Neural progenitor cell (in vitro differentiated cells): Measurements from ENCODE around the gene C22orf23. TPM values are rescaled to one million over a fixed set of nuclear protein-coding genes. Genes with fewer than 3 reads are reported as not detected.

Experiments used
- DNase-seq: peaks from one replicate; pipeline ENCODE4 v3.0.0-alpha.2; 2016; ENCODE audit warnings: low spot score
- H2AFZ ChIP-seq: fragments of 200-600 bp; sonication (generic); replicated peaks from 2 replicates; pipeline ENCODE4 v1.6.1; 2016; ENCODE audit warnings: antibody characterized with exemption
- H3F3A ChIP-seq: fragments of 200-600 bp; sonication (generic); 2 replicates; pipeline ENCODE4 v1.6.1; 2016; ENCODE audit warnings: antibody characterized with exemption, low read depth
- H3K27ac ChIP-seq: fragments of 200-600 bp; sonication (generic); 2 replicates; pipeline ENCODE4 v1.5.1; 2016; ENCODE audit warnings: mild to moderate bottlenecking
- H3K27me3 ChIP-seq: fragments of 200-600 bp; sonication (generic); 2 replicates; pipeline ENCODE4 v1.6.1; 2016; ENCODE audit warnings: mild to moderate bottlenecking, moderate library complexity
- H3K36me3 ChIP-seq: fragments of 200-600 bp; sonication (generic); 2 replicates; pipeline ENCODE4 v1.5.1; 2016
- H3K4me1 ChIP-seq: fragments of 200-600 bp; sonication (generic); 2 replicates; pipeline ENCODE4 v1.6.1; 2016; ENCODE audit warnings: mixed run types
- H3K4me2 ChIP-seq: fragments of 200-600 bp; sonication (generic); 2 replicates; pipeline ENCODE4 v1.6.1; 2016
- H3K4me3 ChIP-seq: fragments of 200-600 bp; sonication (generic); 2 replicates; pipeline ENCODE4 v1.5.1; 2016
- H3K79me2 ChIP-seq: fragments of 200-600 bp; sonication (generic); 2 replicates; pipeline ENCODE4 v1.6.1; 2016; ENCODE audit warnings: low read depth
- H3K9ac ChIP-seq: fragments of 200-600 bp; sonication (generic); 2 replicates; pipeline ENCODE4 v1.6.1; 2016
- H3K9me3 ChIP-seq: fragments of 200-600 bp; sonication (generic); 2 replicates; pipeline ENCODE4 v1.5.1; 2016; ENCODE audit warnings: low read depth
- H4K20me1 ChIP-seq: fragments of 200-600 bp; sonication (generic); 2 replicates; pipeline ENCODE4 v1.6.1; 2016; ENCODE audit warnings: low read depth
- H3K27ac Mint-ChIP-seq: 3 replicates; pipeline ENCODE4 v1.8.0; 2021; ENCODE audit warnings: mixed read lengths
- H3K27me3 Mint-ChIP-seq: 2 replicates; pipeline ENCODE4 v1.8.0; 2022; ENCODE audit warnings: low read depth, mild to moderate bottlenecking, inconsistent platforms, moderate library complexity, mixed read lengths; ENCODE audit not compliant: insufficient read depth
- H3K36me3 Mint-ChIP-seq: 3 replicates; pipeline ENCODE4 v1.8.0; 2021; ENCODE audit warnings: mixed read lengths
- H3K4me1 Mint-ChIP-seq: 3 replicates; pipeline ENCODE4 v1.8.0; 2021; ENCODE audit warnings: mixed read lengths
- H3K4me3 Mint-ChIP-seq: 3 replicates; pipeline ENCODE4 v1.8.0; 2021; ENCODE audit warnings: mild to moderate bottlenecking, moderate library complexity, mixed read lengths
- H3K9me3 Mint-ChIP-seq: 3 replicates; pipeline ENCODE4 v1.8.0; 2020; ENCODE audit warnings: mixed read lengths
- EZH2 ChIP-seq: fragments of 200-600 bp; sonication (generic); IDR thresholded peaks from 2 replicates; pipeline ENCODE4 v1.6.1; 2017; ENCODE audit warnings: antibody characterized with exemption, mild to moderate bottlenecking, moderate library complexity
- EZH2phosphoT487 ChIP-seq: fragments of 200-600 bp; sonication (generic); IDR thresholded peaks from 2 replicates; pipeline ENCODE4 v1.6.1; 2017; ENCODE audit warnings: antibody characterized with exemption
- total RNA-seq: library from RNA; depleted of rRNA; stranded (reverse); fragments of >200 nt; gene quantifications from 2 replicates; pipeline ENCODE4 v1.2.3, GENCODE V29; 2015; ENCODE audit warnings: low replicate concordance
- TF ChIP-seq, protein P1 (sequence below): fragments of 200-600 bp; sonication (generic); IDR thresholded peaks from 2 replicates; pipeline ENCODE4 v1.5.1; 2017; ENCODE audit warnings: antibody characterized with exemption, mild to moderate bottlenecking

C22orf23 gene
- total RNA-seq, 1 donor from 2014 or later, result 0.26 TPM

DNA sequence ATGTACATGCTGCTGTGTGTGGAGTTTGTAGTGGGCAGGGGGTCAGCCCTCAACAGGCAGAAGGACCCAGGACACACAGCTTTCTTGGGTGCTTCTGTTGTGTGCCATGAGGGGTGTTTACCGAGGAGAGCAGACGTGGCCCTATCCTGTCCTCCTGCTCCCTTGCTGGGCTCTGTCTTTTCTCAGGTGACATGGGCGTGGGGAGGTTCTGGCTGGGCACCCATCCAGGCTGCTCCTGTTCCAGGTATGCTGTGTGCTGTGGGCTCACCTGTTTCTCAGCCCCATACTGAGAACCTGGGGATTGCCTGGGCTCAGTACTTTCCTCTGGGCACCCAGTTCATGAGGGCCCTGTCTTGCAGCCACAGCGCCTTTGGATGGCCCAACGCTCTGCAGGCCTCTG is 24.0 kb downstream of the C22orf23 start:
- no peak for DNase-seq
- no peak overlapping the region for H3K27ac Mint-ChIP-seq
- no peak overlapping the region for H3K4me3 Mint-ChIP-seq
- TF ChIP-seq, protein P1, sequence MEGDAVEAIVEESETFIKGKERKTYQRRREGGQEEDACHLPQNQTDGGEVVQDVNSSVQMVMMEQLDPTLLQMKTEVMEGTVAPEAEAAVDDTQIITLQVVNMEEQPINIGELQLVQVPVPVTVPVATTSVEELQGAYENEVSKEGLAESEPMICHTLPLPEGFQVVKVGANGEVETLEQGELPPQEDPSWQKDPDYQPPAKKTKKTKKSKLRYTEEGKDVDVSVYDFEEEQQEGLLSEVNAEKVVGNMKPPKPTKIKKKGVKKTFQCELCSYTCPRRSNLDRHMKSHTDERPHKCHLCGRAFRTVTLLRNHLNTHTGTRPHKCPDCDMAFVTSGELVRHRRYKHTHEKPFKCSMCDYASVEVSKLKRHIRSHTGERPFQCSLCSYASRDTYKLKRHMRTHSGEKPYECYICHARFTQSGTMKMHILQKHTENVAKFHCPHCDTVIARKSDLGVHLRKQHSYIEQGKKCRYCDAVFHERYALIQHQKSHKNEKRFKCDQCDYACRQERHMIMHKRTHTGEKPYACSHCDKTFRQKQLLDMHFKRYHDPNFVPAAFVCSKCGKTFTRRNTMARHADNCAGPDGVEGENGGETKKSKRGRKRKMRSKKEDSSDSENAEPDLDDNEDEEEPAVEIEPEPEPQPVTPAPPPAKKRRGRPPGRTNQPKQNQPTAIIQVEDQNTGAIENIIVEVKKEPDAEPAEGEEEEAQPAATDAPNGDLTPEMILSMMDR, result no peak
- no peak for TF ChIP-seq EZH2
- no peaks in the 10 kb centered on the region for H3K4me1 ChIP-seq
- H3F3A ChIP-seq, result no peaks in the 10 kb centered on the region
- H3K79me2 ChIP-seq, result no peaks in the 10 kb centered on the region
- H3K36me3 ChIP-seq, result no peaks in the 10 kb centered on the region
- H3K9me3 Mint-ChIP-seq, result no peaks in the 10 kb centered on the region
- H4K20me1 ChIP-seq, result peaks cover 8% of the 10 kb centered on the region
- peaks cover 12% of the 10 kb centered on the region for H3K4me1 Mint-ChIP-seq
- no peaks in the 10 kb centered on the region for H3K27me3 ChIP-seq
- no peak overlapping the region for H3K4me3 ChIP-seq
- no peak overlapping the region for H3K4me2 ChIP-seq
- no peak overlapping the region for H3K9ac ChIP-seq
- H3K36me3 Mint-ChIP-seq, result peaks cover 9% of the 10 kb centered on the region
- H3K9me3 ChIP-seq, result no peaks in the 10 kb centered on the region
- H2AFZ ChIP-seq, result no peak overlapping the region
- peaks cover 6% of the 10 kb centered on the region for H3K27me3 Mint-ChIP-seq
- no peak overlapping the region for H3K27ac ChIP-seq

DNA sequence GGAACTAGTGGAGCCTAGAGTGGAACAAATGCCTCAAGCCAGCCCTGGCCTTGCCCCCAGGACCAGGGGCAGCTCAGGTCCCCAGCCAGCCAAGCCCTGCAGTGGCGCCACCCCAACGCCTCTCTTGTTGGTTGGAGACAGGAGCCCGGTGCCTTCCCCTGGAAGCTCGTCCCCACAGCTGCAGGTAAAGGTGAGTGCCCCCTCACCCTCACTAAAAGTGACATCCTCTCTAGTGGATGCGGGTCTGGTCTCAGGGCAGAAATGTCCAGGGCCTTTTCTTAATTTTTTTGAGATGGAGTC is 25.8 kb downstream of the C22orf23 start:
- TF ChIP-seq, protein P1, result no peak
- no peak for TF ChIP-seq EZH2
- H3K27me3 ChIP-seq, result no peaks in the 10 kb centered on the region
- no peak for DNase-seq
- H2AFZ ChIP-seq, result no peak overlapping the region
- Mint-ChIP-seq H3K9me3 (no peaks in the 10 kb centered on the region), H3K4me1 (peaks cover 2% of the 10 kb centered on the region), H3K4me3 (no peak overlapping the region), H3K27me3 (peaks cover 3% of the 10 kb centered on the region), H3K27ac (no peak overlapping the region), H3K36me3 (peaks cover 10% of the 10 kb centered on the region)
- H3K36me3 ChIP-seq, result no peaks in the 10 kb centered on the region
- no peak overlapping the region for H3K27ac ChIP-seq
- peaks cover 8% of the 10 kb centered on the region for H4K20me1 ChIP-seq
- no peak overlapping the region for H3K4me2 ChIP-seq
- no peaks in the 10 kb centered on the region for H3K4me1 ChIP-seq
- no peaks in the 10 kb centered on the region for H3F3A ChIP-seq
- no peak overlapping the region for H3K4me3 ChIP-seq
- no peaks in the 10 kb centered on the region for H3K9me3 ChIP-seq
- no peak overlapping the region for H3K9ac ChIP-seq
- no peaks in the 10 kb centered on the region for H3K79me2 ChIP-seq

DNA sequence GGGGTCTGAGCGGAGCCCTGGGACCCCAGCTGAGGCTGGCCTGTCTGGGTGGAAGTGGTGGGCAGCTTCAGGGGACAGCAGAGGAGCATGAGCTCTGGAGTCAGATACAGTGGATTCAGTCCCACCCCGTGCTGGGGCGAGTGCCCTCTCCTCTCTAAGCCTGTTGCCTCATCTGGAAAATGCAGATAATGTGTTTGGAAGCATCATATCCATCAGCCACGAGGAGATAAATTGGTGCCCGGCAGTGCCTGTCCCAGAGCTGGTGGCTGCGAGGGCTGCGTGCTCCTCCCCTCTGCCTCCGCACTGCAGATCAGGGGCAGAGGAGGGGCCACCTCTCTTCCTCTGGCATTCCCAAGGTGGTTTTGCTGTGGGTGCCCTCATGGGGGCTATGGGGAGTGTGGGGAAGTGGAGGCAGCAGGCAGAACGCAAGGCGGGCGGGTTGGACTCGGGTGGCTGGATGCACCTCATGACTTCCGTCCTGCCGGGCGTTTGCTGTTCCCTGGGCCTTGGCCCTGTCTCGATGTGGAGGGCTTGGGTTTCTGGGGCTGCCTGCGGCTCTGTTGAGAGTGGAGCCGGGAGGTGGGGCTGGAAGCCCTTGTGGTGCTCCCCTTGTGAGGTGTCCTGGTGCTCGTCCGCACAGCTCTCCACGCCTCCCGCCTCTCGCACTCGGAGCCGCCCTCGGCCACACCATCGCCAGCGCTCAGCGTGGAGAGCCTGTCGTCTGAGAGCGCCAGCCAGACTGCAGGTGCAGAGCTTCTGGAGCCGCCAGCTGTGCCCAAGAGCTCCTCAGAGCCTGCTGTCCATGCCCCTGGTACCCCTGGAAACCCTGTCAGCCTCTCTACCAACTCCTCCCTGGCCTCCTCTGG is 26.4 kb downstream of the C22orf23 start:
- H3K9ac ChIP-seq, result no peak overlapping the region
- H3K4me2 ChIP-seq, result no peak overlapping the region
- Mint-ChIP-seq H3K4me1 (peaks cover 2% of the 10 kb centered on the region), H3K4me3 (no peak overlapping the region), H3K27ac (no peak overlapping the region), H3K27me3 (peaks cover 3% of the 10 kb centered on the region), H3K9me3 (no peaks in the 10 kb centered on the region), H3K36me3 (peaks cover 10% of the 10 kb centered on the region)
- no peak for DNase-seq
- no peaks in the 10 kb centered on the region for H3K79me2 ChIP-seq
- no peaks in the 10 kb centered on the region for H3K27me3 ChIP-seq
- peaks cover 8% of the 10 kb centered on the region for H4K20me1 ChIP-seq
- no peaks in the 10 kb centered on the region for H3K4me1 ChIP-seq
- H3K27ac ChIP-seq, result no peak overlapping the region
- H3F3A ChIP-seq, result no peaks in the 10 kb centered on the region
- H3K36me3 ChIP-seq, result no peaks in the 10 kb centered on the region
- H3K9me3 ChIP-seq, result no peaks in the 10 kb centered on the region
- TF ChIP-seq, protein P1, result no peak
- TF ChIP-seq EZH2, result no peak
- no peak for TF ChIP-seq EZH2phosphoT487
- H3K4me3 ChIP-seq, result no peak overlapping the region
- no peak overlapping the region for H2AFZ ChIP-seq
